Measurements from ENCODE around the gene ZBTB7C. TPM values are rescaled to one million over a fixed set of nuclear protein-coding genes. Genes with fewer than 3 reads are reported as not detected.

Gene ZBTB7C
- polyA plus RNA-seq, 1 of the 3 experiments (the other 2 are of a cell fraction) = 0.05 TPM

DNA sequence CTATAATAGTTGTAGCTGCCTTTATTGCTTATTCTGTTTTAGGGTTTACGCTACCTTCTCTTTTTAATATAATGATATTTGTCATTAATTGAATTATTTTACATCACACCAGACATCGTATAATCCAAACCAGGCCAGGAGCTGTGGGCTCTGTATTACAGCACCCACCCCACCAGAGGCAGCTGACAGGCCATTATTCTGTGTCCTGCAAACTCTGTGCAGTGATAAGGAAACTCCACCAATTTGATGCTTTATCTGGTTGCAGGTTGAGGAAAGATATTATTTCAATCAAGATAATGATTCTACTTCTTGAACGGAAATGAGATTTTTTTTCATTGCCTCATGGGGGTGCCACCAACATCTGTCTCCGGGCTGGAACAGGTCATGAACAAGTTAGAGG, 227.3 kb downstream of the ZBTB7C start (continued):
- TF ChIP-seq, protein P1, sequence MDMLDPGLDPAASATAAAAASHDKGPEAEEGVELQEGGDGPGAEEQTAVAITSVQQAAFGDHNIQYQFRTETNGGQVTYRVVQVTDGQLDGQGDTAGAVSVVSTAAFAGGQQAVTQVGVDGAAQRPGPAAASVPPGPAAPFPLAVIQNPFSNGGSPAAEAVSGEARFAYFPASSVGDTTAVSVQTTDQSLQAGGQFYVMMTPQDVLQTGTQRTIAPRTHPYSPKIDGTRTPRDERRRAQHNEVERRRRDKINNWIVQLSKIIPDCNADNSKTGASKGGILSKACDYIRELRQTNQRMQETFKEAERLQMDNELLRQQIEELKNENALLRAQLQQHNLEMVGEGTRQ (IDR thresholded peaks at IDR 0.05; ENCODE audit: borderline replicate concordance, low read depth, low read length) = no peak
- TF ChIP-seq JUND (IDR thresholded peaks at IDR 0.05) = no peak
- TF ChIP-seq SIN3A (IDR thresholded peaks at IDR 0.05; ENCODE audit: borderline replicate concordance, low read depth, low read length) = no peak
- peak; percentile 34; the same call in 1 of the 2 replicates for TF ChIP-seq TCF12 (IDR thresholded peaks at IDR 0.05)
- TF ChIP-seq, protein P2, sequence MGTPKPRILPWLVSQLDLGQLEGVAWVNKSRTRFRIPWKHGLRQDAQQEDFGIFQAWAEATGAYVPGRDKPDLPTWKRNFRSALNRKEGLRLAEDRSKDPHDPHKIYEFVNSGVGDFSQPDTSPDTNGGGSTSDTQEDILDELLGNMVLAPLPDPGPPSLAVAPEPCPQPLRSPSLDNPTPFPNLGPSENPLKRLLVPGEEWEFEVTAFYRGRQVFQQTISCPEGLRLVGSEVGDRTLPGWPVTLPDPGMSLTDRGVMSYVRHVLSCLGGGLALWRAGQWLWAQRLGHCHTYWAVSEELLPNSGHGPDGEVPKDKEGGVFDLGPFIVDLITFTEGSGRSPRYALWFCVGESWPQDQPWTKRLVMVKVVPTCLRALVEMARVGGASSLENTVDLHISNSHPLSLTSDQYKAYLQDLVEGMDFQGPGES (IDR thresholded peaks at IDR 0.05; ENCODE audit: low read depth, low read length) = no peak
- no peak for TF ChIP-seq MEF2A (IDR thresholded peaks at IDR 0.05; ENCODE audit: borderline replicate concordance, low read depth)
- no peak for TF ChIP-seq NFIC (IDR thresholded peaks at IDR 0.05; ENCODE audit: borderline replicate concordance)
- 0 out of 2 replicates have a peak, but pooled peaks have one; percentile 6 for TF ChIP-seq RFX5 (IDR thresholded peaks at IDR 0.05; ENCODE audit: low read length)
- TF ChIP-seq GABPA (IDR thresholded peaks at IDR 0.05; ENCODE audit: low read depth) = no peak
- no peak for TF ChIP-seq TEAD4 (IDR thresholded peaks at IDR 0.05; ENCODE audit: borderline replicate concordance, insufficient read depth)
- peak; percentile 43 for TF ChIP-seq RAD21 (IDR thresholded peaks at IDR 0.05; ENCODE audit: low read length)
- TF ChIP-seq RCOR1 (IDR thresholded peaks at IDR 0.05; ENCODE audit: low read length) = peak; percentile 96
- peak; percentile 88 for TF ChIP-seq CHD2 (IDR thresholded peaks at IDR 0.05; ENCODE audit: low read length, partially characterized antibody)
- no peak for TF ChIP-seq POLR2AphosphoS5 (IDR thresholded peaks at IDR 0.05; ENCODE audit: low read depth, low read length)
- TF ChIP-seq, protein P3, sequence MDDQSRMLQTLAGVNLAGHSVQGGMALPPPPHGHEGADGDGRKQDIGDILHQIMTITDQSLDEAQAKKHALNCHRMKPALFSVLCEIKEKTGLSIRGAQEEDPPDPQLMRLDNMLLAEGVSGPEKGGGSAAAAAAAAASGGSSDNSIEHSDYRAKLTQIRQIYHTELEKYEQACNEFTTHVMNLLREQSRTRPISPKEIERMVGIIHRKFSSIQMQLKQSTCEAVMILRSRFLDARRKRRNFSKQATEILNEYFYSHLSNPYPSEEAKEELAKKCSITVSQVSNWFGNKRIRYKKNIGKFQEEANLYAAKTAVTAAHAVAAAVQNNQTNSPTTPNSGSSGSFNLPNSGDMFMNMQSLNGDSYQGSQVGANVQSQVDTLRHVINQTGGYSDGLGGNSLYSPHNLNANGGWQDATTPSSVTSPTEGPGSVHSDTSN (IDR thresholded peaks at IDR 0.05) = no peak
- peak; percentile 69; the same call in 1 of the 2 replicates for TF ChIP-seq MXI1 (IDR thresholded peaks at IDR 0.05; ENCODE audit: low read depth, low read length)
- no peak for TF ChIP-seq NRF1 (IDR thresholded peaks at IDR 0.05; ENCODE audit: low read depth, low read length)
- TF ChIP-seq, protein P4, sequence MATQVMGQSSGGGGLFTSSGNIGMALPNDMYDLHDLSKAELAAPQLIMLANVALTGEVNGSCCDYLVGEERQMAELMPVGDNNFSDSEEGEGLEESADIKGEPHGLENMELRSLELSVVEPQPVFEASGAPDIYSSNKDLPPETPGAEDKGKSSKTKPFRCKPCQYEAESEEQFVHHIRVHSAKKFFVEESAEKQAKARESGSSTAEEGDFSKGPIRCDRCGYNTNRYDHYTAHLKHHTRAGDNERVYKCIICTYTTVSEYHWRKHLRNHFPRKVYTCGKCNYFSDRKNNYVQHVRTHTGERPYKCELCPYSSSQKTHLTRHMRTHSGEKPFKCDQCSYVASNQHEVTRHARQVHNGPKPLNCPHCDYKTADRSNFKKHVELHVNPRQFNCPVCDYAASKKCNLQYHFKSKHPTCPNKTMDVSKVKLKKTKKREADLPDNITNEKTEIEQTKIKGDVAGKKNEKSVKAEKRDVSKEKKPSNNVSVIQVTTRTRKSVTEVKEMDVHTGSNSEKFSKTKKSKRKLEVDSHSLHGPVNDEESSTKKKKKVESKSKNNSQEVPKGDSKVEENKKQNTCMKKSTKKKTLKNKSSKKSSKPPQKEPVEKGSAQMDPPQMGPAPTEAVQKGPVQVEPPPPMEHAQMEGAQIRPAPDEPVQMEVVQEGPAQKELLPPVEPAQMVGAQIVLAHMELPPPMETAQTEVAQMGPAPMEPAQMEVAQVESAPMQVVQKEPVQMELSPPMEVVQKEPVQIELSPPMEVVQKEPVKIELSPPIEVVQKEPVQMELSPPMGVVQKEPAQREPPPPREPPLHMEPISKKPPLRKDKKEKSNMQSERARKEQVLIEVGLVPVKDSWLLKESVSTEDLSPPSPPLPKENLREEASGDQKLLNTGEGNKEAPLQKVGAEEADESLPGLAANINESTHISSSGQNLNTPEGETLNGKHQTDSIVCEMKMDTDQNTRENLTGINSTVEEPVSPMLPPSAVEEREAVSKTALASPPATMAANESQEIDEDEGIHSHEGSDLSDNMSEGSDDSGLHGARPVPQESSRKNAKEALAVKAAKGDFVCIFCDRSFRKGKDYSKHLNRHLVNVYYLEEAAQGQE (IDR thresholded peaks at IDR 0.05; ENCODE audit: low read depth, low read length) = no peak
- TF ChIP-seq FOXM1 (IDR thresholded peaks at IDR 0.05; ENCODE audit: low read depth) = no peak
- TF ChIP-seq GATA2 (CRISPR knock-in tag; IDR thresholded peaks at IDR 0.05) = peak; percentile 97
- TF ChIP-seq, protein P5, sequence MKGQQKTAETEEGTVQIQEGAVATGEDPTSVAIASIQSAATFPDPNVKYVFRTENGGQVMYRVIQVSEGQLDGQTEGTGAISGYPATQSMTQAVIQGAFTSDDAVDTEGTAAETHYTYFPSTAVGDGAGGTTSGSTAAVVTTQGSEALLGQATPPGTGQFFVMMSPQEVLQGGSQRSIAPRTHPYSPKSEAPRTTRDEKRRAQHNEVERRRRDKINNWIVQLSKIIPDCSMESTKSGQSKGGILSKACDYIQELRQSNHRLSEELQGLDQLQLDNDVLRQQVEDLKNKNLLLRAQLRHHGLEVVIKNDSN (IDR thresholded peaks at IDR 0.05; ENCODE audit: borderline replicate concordance, low read depth) = no peak
- no peak for TF ChIP-seq RXRA (IDR thresholded peaks at IDR 0.05; ENCODE audit: borderline replicate concordance, low read depth)
- no peak for TF ChIP-seq EZH2phosphoT487 (IDR thresholded peaks at IDR 0.05; ENCODE audit: borderline replicate concordance, low read depth)
- TF ChIP-seq FOSL2 (IDR thresholded peaks at IDR 0.05; ENCODE audit: borderline replicate concordance, low read depth) = no peak

Data from SK-N-SH (cell line).